GM20000 (cell line): ENCODE results near the gene DYNC2H1.
"Not testable (repeated sequence)": the region's sequence is repeated elsewhere in the genome, so short reads cannot be mapped to it uniquely, and the experiment has no call there.

Experiments used
- DNase-seq: peaks from one replicate; pipeline ENCODE4 v3.0.0; 2012; ENCODE audit warnings: low spot score
- TF ChIP-seq, protein P1 (sequence below): IDR thresholded peaks from 2 replicates; pipeline ENCODE4 v1.5.1; 2012; ENCODE audit warnings: mild to moderate bottlenecking, control low read depth; ENCODE audit errors: extremely low read depth, missing control alignments

DYNC2H1 gene

DNA sequence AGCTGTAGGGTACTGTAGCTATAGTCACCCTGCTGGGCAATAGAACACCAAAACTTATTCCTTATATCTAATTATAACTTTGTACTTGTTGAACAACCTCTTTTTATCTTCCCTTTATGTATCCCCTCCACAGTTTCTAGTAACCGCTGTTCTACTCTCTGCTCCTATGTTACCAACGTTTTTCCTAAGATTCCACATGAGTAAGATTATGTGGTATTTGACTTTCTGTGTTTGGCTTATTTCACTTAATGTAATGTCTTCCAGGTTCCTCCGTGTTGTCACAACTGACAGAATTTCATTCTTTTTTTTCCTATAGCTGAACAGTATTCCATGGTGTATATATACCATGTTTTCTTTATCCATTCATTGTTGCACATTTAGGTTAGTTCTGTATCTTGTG, 258.4 kb downstream of the DYNC2H1 start:
- DNase-seq, result no peak
- TF ChIP-seq, protein P1, sequence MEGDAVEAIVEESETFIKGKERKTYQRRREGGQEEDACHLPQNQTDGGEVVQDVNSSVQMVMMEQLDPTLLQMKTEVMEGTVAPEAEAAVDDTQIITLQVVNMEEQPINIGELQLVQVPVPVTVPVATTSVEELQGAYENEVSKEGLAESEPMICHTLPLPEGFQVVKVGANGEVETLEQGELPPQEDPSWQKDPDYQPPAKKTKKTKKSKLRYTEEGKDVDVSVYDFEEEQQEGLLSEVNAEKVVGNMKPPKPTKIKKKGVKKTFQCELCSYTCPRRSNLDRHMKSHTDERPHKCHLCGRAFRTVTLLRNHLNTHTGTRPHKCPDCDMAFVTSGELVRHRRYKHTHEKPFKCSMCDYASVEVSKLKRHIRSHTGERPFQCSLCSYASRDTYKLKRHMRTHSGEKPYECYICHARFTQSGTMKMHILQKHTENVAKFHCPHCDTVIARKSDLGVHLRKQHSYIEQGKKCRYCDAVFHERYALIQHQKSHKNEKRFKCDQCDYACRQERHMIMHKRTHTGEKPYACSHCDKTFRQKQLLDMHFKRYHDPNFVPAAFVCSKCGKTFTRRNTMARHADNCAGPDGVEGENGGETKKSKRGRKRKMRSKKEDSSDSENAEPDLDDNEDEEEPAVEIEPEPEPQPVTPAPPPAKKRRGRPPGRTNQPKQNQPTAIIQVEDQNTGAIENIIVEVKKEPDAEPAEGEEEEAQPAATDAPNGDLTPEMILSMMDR, result no peak

DNA sequence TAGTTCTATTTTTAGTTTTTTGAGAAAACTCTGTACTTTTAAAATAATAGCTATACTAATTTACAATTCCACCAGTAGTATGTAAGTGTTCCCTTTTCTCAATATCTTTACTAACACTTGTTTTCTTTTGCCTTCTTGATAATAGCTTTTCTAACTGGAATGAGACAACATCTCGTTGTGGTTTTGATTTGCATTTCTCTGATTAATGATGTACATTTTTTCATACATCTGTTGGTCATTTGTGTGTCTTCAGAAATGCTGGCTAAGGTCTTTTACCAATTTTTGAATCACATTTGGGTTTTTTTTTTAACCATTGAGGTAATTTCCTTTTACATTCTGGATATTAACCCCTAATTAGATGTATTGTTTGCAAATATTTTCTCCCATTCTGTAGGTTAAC, 258.9 kb downstream of the DYNC2H1 start:
- DNase-seq, result no peak
- TF ChIP-seq, protein P1, result no peak

DNA sequence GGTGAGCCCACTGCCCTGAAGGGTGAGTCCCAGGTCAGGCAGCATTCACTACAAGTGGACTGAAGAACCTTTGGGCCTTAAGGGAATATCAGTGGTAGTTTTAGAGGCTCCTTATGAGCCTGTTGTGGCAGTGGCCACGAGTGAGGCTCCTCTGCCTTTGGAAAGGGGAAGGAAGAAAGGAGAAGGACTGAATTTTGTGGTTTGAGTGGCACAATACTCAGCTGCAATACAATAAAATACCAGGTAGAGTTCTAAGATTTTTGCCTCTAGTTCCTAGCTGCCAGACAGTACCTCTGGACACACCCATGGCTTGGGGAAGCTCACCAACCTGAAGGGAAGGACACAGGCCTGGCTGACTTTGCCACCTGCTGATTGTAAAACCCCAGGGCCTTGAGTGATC, 260.9 kb downstream of the DYNC2H1 start:
- DNase-seq, result no peak
- TF ChIP-seq, protein P1, result no peak

DNA sequence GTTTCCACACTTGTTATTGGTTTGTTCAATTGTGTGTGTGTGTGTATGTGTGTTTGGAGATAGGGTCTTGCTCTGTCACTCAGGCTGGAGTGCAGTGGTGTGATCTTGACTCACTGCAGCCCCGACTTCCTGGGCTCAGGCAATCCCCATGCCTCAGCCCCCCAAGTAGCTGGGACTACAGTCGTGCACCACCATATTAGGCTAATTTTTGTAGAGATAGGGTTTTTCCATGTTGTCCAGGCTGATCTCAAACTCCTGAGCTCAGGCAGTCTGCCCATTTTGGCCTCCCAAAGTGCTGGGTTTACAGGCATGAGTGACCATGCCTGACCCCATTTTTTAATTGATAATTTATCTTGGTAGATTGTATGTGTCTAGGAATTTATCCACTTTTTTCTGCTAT, 263.7 kb downstream of the DYNC2H1 start:
- TF ChIP-seq, protein P1, result no peak
- DNase-seq, result no peak

DNA sequence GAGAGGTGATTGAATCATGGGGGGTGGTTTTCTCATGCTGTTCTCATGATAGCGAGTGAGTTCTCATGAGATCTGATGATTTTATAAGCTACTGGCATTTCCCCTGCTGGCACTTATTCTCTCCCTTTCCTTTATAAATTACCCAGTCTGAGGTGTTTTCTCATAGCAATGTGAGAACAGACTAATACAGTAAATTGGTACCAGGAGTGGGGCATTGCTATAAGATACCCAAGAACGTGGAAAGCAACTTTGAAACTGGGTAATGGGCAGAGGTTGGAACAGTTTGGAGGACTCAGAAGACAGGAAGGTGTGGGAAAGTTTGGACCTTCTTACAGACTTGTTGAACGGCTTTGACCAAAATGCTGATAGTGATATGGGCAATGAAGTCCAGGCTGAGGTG, 265.0 kb downstream of the DYNC2H1 start:
- not testable (repeated sequence) for DNase-seq

DNA sequence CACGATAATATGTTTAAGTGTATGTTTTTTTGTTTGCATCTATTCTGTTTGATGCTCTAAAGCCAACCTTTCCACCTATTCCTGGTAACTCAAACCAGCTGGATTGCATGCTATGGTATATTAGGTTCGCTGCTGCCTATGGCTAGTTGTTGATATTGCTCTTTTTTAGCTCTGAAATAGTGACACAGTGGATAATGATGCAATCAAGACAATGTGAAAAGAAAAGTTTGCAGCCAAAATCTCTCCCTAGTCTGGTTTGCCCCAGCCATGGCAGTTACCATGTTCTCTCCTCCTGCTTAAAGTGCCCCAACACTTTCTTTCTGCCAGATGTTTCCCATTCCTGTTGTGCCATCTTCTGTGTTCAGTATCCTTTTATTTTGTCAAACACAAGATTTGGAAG, 269.7 kb downstream of the DYNC2H1 start:
- DNase-seq, result no peak
- TF ChIP-seq, protein P1, result no peak

DNA sequence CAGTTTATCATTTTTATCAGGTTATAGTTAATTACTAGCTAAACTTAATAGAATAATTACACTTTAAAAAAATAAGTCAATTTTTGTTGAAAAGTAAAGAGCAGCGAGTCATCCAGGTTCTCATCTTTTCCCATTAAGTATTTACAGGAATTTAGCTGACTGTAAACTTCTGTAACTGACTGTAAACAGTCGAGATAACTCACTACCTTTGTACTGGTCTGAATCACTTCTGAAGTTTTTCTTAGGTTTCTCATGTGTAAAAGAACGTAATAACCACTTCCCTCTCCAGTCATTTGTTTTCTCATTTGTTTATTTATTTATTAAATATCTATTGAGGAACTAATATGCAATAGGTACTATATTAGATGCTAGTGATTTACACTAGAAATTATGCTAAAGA, 270.8 kb downstream of the DYNC2H1 start:
- TF ChIP-seq, protein P1, result no peak
- DNase-seq, result no peak

DNA sequence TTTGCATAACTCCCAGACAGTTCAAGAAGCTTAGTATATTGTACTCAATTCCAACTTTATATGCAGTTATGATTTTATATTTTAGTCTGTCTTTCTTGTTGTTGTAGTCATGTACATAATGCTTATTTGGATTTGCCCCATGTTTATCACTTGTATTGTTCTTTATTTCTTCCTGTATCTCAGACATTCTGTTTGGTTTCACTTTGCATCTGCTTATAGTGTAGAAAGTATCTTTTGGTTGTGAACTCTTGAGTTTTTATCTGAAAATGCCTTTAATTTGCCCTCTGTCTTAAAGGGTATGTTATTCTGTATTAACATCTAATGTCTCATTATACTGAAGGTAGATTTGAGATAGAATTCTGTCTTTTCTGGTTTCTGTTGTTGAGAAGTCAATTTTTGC, 275.4 kb downstream of the DYNC2H1 start:
- TF ChIP-seq, protein P1, result no peak
- no peak for DNase-seq
